Mesendoderm (in vitro differentiated cells): Measurements from ENCODE around the gene SNCG.
"Not testable (repeated sequence)": the region's sequence is repeated elsewhere in the genome, so short reads cannot be mapped to it uniquely, and the experiment has no call there.

Experiments
- DNase-seq: peaks from one replicate; pipeline ENCODE4 v3.0.0; 2013
- H2AK5ac ChIP-seq: 2 replicates; pipeline ENCODE4 v1.6.1; 2013; ENCODE audit warnings: low read length, inconsistent platforms
- H2BK120ac ChIP-seq: 2 replicates; pipeline ENCODE4 v1.6.1; 2013; ENCODE audit warnings: low read depth, mild to moderate bottlenecking, low read length, moderate library complexity, mixed read lengths
- H2BK15ac ChIP-seq: replicated peaks from 2 replicates; pipeline ENCODE4 v1.6.1; 2013; ENCODE audit warnings: low read depth, mild to moderate bottlenecking, moderate library complexity
- H2BK5ac ChIP-seq: 2 replicates; pipeline ENCODE4 v1.6.1; 2013; ENCODE audit warnings: low read length, inconsistent platforms
- H3K18ac ChIP-seq: 2 replicates; pipeline ENCODE4 v1.6.1; 2013; ENCODE audit warnings: mild to moderate bottlenecking, low read length, mixed read lengths
- H3K23ac ChIP-seq: one replicate; pipeline ENCODE4 v1.6.1; 2013; ENCODE audit warnings: low read length
- H3K27ac ChIP-seq: 2 replicates; pipeline ENCODE4 v1.5.1; 2013; ENCODE audit warnings: low read depth, mild to moderate bottlenecking, inconsistent platforms, low read length, moderate library complexity
- H3K27me3 ChIP-seq: 2 replicates; pipeline ENCODE4 v1.6.1; 2013; ENCODE audit warnings: low read length, control low read depth, mild to moderate bottlenecking, inconsistent platforms; ENCODE audit not compliant: insufficient read depth, poor library complexity
- H3K36me3 ChIP-seq: 2 replicates; pipeline ENCODE4 v1.6.1; 2013; ENCODE audit warnings: low read length, inconsistent platforms; ENCODE audit not compliant: control insufficient read depth, insufficient read depth
- H3K4ac ChIP-seq: one replicate; pipeline ENCODE4 v1.6.1; 2013; ENCODE audit warnings: low read depth, mild to moderate bottlenecking, low read length, moderate library complexity
- H3K4me1 ChIP-seq: 2 replicates; pipeline ENCODE4 v1.6.1; 2013; ENCODE audit warnings: low read depth, low read length, inconsistent platforms; ENCODE audit not compliant: control insufficient read depth
- H3K4me2 ChIP-seq: 2 replicates; pipeline ENCODE4 v1.6.1; 2013; ENCODE audit warnings: low read length
- H3K4me3 ChIP-seq: 2 replicates; pipeline ENCODE4 v1.5.1; 2013; ENCODE audit warnings: mild to moderate bottlenecking, low read length
- H3K56ac ChIP-seq: one replicate; pipeline ENCODE4 v1.6.1; 2013; ENCODE audit warnings: low read length
- H3K79me1 ChIP-seq: 2 replicates; pipeline ENCODE4 v1.6.1; 2013; ENCODE audit warnings: low read length, inconsistent platforms
- H3K79me2 ChIP-seq: 2 replicates; pipeline ENCODE4 v1.6.1; 2013; ENCODE audit warnings: mild to moderate bottlenecking, low read length; ENCODE audit not compliant: control insufficient read depth, insufficient read depth
- H3K9ac ChIP-seq: 2 replicates; pipeline ENCODE4 v1.6.1; 2013; ENCODE audit warnings: low read length, inconsistent platforms
- H4K5ac ChIP-seq: one replicate; pipeline ENCODE4 v1.6.1; 2013; ENCODE audit warnings: low read length
- H4K8ac ChIP-seq: one replicate; pipeline ENCODE4 v1.6.1; 2013; ENCODE audit warnings: low read depth, mild to moderate bottlenecking, control low read depth, low read length, moderate library complexity
- WGBS: extraction: QIAGEN DNeasy Blood & Tissue Kit; methylation state at CpG from one replicate; pipeline ENCODE4 v1.1.7; 2013; ENCODE audit warnings: low lambda C conversion rate, missing lambda C conversion rate; ENCODE audit not compliant: insufficient coverage; ENCODE audit errors: extremely low coverage; 5-methylcytosine and 5-hydroxymethylcytosine counted together

SNCG gene

GRCh38 chr10:86991362-86991761, 33.0 kb downstream of the SNCG start:
- not testable (repeated sequence) for H2AK5ac ChIP-seq, H3K9ac ChIP-seq, H2BK120ac ChIP-seq, H3K4ac ChIP-seq, H3K4me3 ChIP-seq, H3K56ac ChIP-seq, H2BK5ac ChIP-seq, H2BK15ac ChIP-seq, H3K79me1 ChIP-seq, H3K79me2 ChIP-seq, H3K23ac ChIP-seq, H3K27ac ChIP-seq, H3K18ac ChIP-seq, H3K27me3 ChIP-seq, H4K8ac ChIP-seq, DNase-seq, H3K4me1 ChIP-seq, H3K36me3 ChIP-seq, H3K4me2 ChIP-seq, H4K5ac ChIP-seq
- WGBS, result no CpG with 5 or more reads among the region's 12 CpGs

- Histone ChIP-seq H3K4me1 (no peaks in the 10 kb centered on the region), H3K4me2 (no peak overlapping the region), H3K79me1 (no peaks in the 10 kb centered on the region), H3K56ac (no peak overlapping the region), H3K4ac (no peak overlapping the region), H3K36me3 (no peaks in the 10 kb centered on the region), H3K9ac (no peak overlapping the region), H2AK5ac (no peak overlapping the region), H3K18ac (no peak overlapping the region), H3K79me2 (no peaks in the 10 kb centered on the region), H4K5ac (no peak overlapping the region), H3K27ac (no peak overlapping the region), H3K23ac (no peak overlapping the region), H2BK5ac (no peak overlapping the region), H2BK15ac (no peak overlapping the region), H2BK120ac (no peak overlapping the region), H4K8ac (no peak overlapping the region), H3K27me3 (no peaks in the 10 kb centered on the region), H3K4me3 (no peak overlapping the region)
- no peak for DNase-seq
Measured at GRCh38 chr10:86992456-86992855, 34.1 kb downstream of the SNCG start.

- Histone ChIP-seq H3K4ac (no peak overlapping the region), H2BK15ac (no peak overlapping the region), H3K79me1 (no peaks in the 10 kb centered on the region), H3K79me2 (no peaks in the 10 kb centered on the region), H2AK5ac (no peak overlapping the region), H3K56ac (no peak overlapping the region), H3K4me3 (no peak overlapping the region), H4K8ac (no peak overlapping the region), H2BK5ac (no peak overlapping the region), H3K18ac (no peak overlapping the region), H3K23ac (no peak overlapping the region), H3K4me2 (no peak overlapping the region), H4K5ac (no peak overlapping the region), H2BK120ac (no peak overlapping the region), H3K9ac (no peak overlapping the region), H3K27me3 (no peaks in the 10 kb centered on the region), H3K27ac (no peak overlapping the region), H3K4me1 (no peaks in the 10 kb centered on the region), H3K36me3 (no peaks in the 10 kb centered on the region)
- WGBS, result no CpG with 5 or more reads among the region's 2 CpGs
- DNase-seq, result no peak
Measured at GRCh38 chr10:86992929-86993328, 34.5 kb downstream of the SNCG start.

GRCh38 chr10:86999802-87000403, 41.5 kb downstream of the SNCG start:
- no CpG with 5 or more reads among the region's 6 CpGs for WGBS

GRCh38 chr10:87000491-87000890, 42.1 kb downstream of the SNCG start:
- Histone ChIP-seq H3K4me2 (no peak overlapping the region), H3K18ac (no peak overlapping the region)
- no CpG with 5 or more reads among the region's 3 CpGs for WGBS

More at GRCh38 chr10:86999802-87000403, 41.5 kb downstream of the SNCG start:
- H3K4me1 ChIP-seq, H2BK5ac ChIP-seq, H2AK5ac ChIP-seq, H3K79me2 ChIP-seq, H3K56ac ChIP-seq, H4K8ac ChIP-seq, H2BK120ac ChIP-seq, H3K9ac ChIP-seq, H3K79me1 ChIP-seq, H3K4me2 ChIP-seq, H2BK15ac ChIP-seq, H3K23ac ChIP-seq, H3K27ac ChIP-seq, H3K27me3 ChIP-seq, H3K4ac ChIP-seq, H3K18ac ChIP-seq, H3K4me3 ChIP-seq, H3K36me3 ChIP-seq, H4K5ac ChIP-seq, DNase-seq: not testable (repeated sequence)

GRCh38 chr10:87007124-87007523, 48.7 kb downstream of the SNCG start:
- H3K27me3 ChIP-seq, H2BK5ac ChIP-seq, H3K79me2 ChIP-seq, H3K4ac ChIP-seq, H3K9ac ChIP-seq, H3K23ac ChIP-seq, DNase-seq, H2BK120ac ChIP-seq, H4K8ac ChIP-seq, H3K4me1 ChIP-seq, H3K56ac ChIP-seq, H3K79me1 ChIP-seq, H3K36me3 ChIP-seq, H3K4me3 ChIP-seq, H3K27ac ChIP-seq, H4K5ac ChIP-seq, H2BK15ac ChIP-seq, H3K4me2 ChIP-seq, H2AK5ac ChIP-seq, H3K18ac ChIP-seq: not testable (repeated sequence)
- WGBS, result no CpG with 5 or more reads among the region's 1 CpG

More at GRCh38 chr10:87000491-87000890, 42.1 kb downstream of the SNCG start:
- Histone ChIP-seq H3K79me2 (no peaks in the 10 kb centered on the region), H3K27me3 (no peaks in the 10 kb centered on the region), H2BK15ac (no peak overlapping the region), H3K36me3 (no peaks in the 10 kb centered on the region), H3K23ac (no peak overlapping the region), H3K56ac (no peak overlapping the region), H2AK5ac (no peak overlapping the region), H3K4ac (no peak overlapping the region), H3K4me1 (no peaks in the 10 kb centered on the region), H4K5ac (no peak overlapping the region), H2BK5ac (no peak overlapping the region), H2BK120ac (no peak overlapping the region), H3K79me1 (no peaks in the 10 kb centered on the region), H3K27ac (no peak overlapping the region), H4K8ac (no peak overlapping the region), H3K9ac (no peak overlapping the region), H3K4me3 (no peak overlapping the region)
- DNase-seq, result no peak
